Measurements from ENCODE around the gene TFAP2D. TPM values are rescaled to one million over a fixed set of nuclear protein-coding genes. Genes with fewer than 3 reads are reported as not detected.

The TFAP2D gene
- total and polyA plus RNA-seq, 10 of the 15 experiments (the other 5 are each of a cell fraction or from before 2014, with no cell fraction given) = not detected

GRCh38 chr6:50820869-50821264 is 107.5 kb downstream of the TFAP2D start:
- TF ChIP-seq BMI1 (IDR thresholded peaks at IDR 0.05; ENCODE audit: borderline replicate concordance) (0 out of 2 replicates have a peak, but pooled peaks have one; percentile 2), NFYB (IDR thresholded peaks at IDR 0.05; ENCODE audit: insufficient read depth, low read depth, low read length) (no peak)
- ChIA-PET CTCF (no interaction called here), POLR2A (interaction anchor here (0.6 kb wide), 1 partner anchor 678 kb away, joined by 4 read pairs; no protein-coding TSS in a partner anchor), SMC1A (ENCODE audit: uncharacterized antibody, unreplicated experiment) (interaction anchor here (1.1 kb wide), 1 partner anchor 529 kb away, joined by 3 read pairs; no protein-coding TSS in a partner anchor), RAD21 (ENCODE audit: unreplicated experiment) (interaction anchor here (0.8 kb wide), 1 partner anchor 530 kb away, joined by 3 read pairs; no protein-coding TSS in a partner anchor)
- peaks cover 5 to 32% of the 10 kb centered on the region in 2 experiments for H3K27me3 ChIP-seq (replicated peaks in 1 of 2; ENCODE audit: control insufficient read depth in 2 of 2, insufficient read depth in 2 of 2, low read length in 1 of 2)
- no peak overlapping the region for H3K9ac ChIP-seq (ENCODE audit: control insufficient read depth, insufficient read depth, low read length)
- BruUV-seq (replicated peaks) = no TSS peak
- H3K4me1 ChIP-seq (ENCODE audit: control insufficient read depth, insufficient read depth, low read length) = no peaks in the 10 kb centered on the region
- intact Hi-C loops (cut with micrococcal nuclease; ENCODE audit: unreplicated experiment) (no loop called here), in situ Hi-C loops (cut with MboI) (no loop called here)
- no peaks in the 10 kb centered on the region for H3K36me3 ChIP-seq (ENCODE audit: control insufficient read depth in 2 of 2, insufficient read depth in 2 of 2, low read length in 1 of 2)
- ATAC-seq = no peak
- H3K27ac ChIP-seq (ENCODE audit: control insufficient read depth, insufficient read depth) = no peak overlapping the region
- no peaks in the 10 kb centered on the region for H3K79me2 ChIP-seq (ENCODE audit: control insufficient read depth, insufficient read depth, low read length)
- no peak overlapping the region for H3K4me3 ChIP-seq
- no peaks in the 10 kb centered on the region for H4K20me1 ChIP-seq (ENCODE audit: control insufficient read depth, insufficient read depth)
- no peak for FAIRE-seq
- 22% methylated on average over 5 of the region's 5 CpGs for WGBS (ENCODE audit: insufficient coverage, insufficient replicate concordance, low lambda C conversion rate, missing lambda C conversion rate)
- DNase-seq (ENCODE audit: low read depth, low spot score) = no peak
- no peak overlapping the region for H2AFZ ChIP-seq (ENCODE audit: control insufficient read depth, low read depth, low read length)
- H3K4me2 ChIP-seq (ENCODE audit: control insufficient read depth, insufficient read depth) = no peak overlapping the region
- H3K9me3 ChIP-seq (replicated peaks; ENCODE audit: control insufficient read depth, insufficient read depth, low read length) = no peaks in the 10 kb centered on the region

GRCh38 chr6:50821441-50822077 is 108.2 kb downstream of the TFAP2D start:
- WGBS (ENCODE audit: insufficient coverage, insufficient replicate concordance, low lambda C conversion rate, missing lambda C conversion rate) = 11% methylated on average over 20 of the region's 20 CpGs
- RAD21 ChIA-PET (ENCODE audit: unreplicated experiment) = no interaction called here

More at GRCh38 chr6:50821441-50822077, 108.2 kb downstream of the TFAP2D start:
- no peak overlapping the region for H3K4me2 ChIP-seq (ENCODE audit: control insufficient read depth, insufficient read depth)
- H3K9me3 ChIP-seq (replicated peaks; ENCODE audit: control insufficient read depth, insufficient read depth, low read length) = no peaks in the 10 kb centered on the region
- intact Hi-C loops (cut with micrococcal nuclease; ENCODE audit: unreplicated experiment) = no loop called here
- H3K27ac ChIP-seq (ENCODE audit: control insufficient read depth, insufficient read depth) = no peak overlapping the region
- H4K20me1 ChIP-seq (ENCODE audit: control insufficient read depth, insufficient read depth) = no peaks in the 10 kb centered on the region
- H3K27me3 ChIP-seq (replicated peaks in 1 of 2; ENCODE audit: control insufficient read depth in 2 of 2, insufficient read depth in 2 of 2, low read length in 1 of 2) = peaks cover 5 to 34% of the 10 kb centered on the region in 2 experiments
- in situ Hi-C loops (cut with MboI) = no loop called here
- H3K4me3 ChIP-seq = no peak overlapping the region
- no TSS peak for BruUV-seq (replicated peaks)
- no peaks in the 10 kb centered on the region for H3K79me2 ChIP-seq (ENCODE audit: control insufficient read depth, insufficient read depth, low read length)
- DNase-seq (ENCODE audit: low read depth, low spot score) (no peak), ATAC-seq (peak; percentile 19; the same call in 2 of the 3 replicates), FAIRE-seq (no peak)
- SMC1A ChIA-PET (ENCODE audit: uncharacterized antibody, unreplicated experiment) = no interaction called here
- TF ChIP-seq CEBPB (IDR thresholded peaks at IDR 0.05; ENCODE audit: borderline replicate concordance in 1 of 2, low read depth in 2 of 2, low read length in 2 of 2) (no peak), POU2F2 (IDR thresholded peaks at IDR 0.05; ENCODE audit: borderline replicate concordance, low read depth, low read length) (no peak), ATF7 (IDR thresholded peaks at IDR 0.05; ENCODE audit: low read depth) (no peak), ZZZ3 (IDR thresholded peaks at IDR 0.05; ENCODE audit: control insufficient read depth, insufficient read length, low read depth) (no peak), GATAD2B (conservative IDR thresholded peaks at IDR 0.05; ENCODE audit: low read depth) (no peak), ZNF217 (IDR thresholded peaks at IDR 0.05) (no peak), PML (IDR thresholded peaks at IDR 0.05; ENCODE audit: low read length) (no peak)
- no peak overlapping the region for H3K9ac ChIP-seq (ENCODE audit: control insufficient read depth, insufficient read depth, low read length)
- CTCF ChIA-PET = no interaction called here
- no peaks in the 10 kb centered on the region for H3K4me1 ChIP-seq (ENCODE audit: control insufficient read depth, insufficient read depth, low read length)
- POLR2A ChIA-PET = no interaction called here
- no peak overlapping the region for H2AFZ ChIP-seq (ENCODE audit: control insufficient read depth, low read depth, low read length)
- H3K36me3 ChIP-seq (ENCODE audit: control insufficient read depth in 2 of 2, insufficient read depth in 2 of 2, low read length in 1 of 2) = no peaks in the 10 kb centered on the region

All from GM12878 (cell line).